ENCODE results near the gene IL17RD. TPM values are rescaled to one million over a fixed set of nuclear protein-coding genes. Genes with fewer than 3 reads are reported as not detected.
A peak's percentile ranks its signal among the peaks of the same experiment; 100 is the strongest.

Gene IL17RD
- 0.07 and 0.09 TPM in 2 replicates for total RNA-seq

DNA sequence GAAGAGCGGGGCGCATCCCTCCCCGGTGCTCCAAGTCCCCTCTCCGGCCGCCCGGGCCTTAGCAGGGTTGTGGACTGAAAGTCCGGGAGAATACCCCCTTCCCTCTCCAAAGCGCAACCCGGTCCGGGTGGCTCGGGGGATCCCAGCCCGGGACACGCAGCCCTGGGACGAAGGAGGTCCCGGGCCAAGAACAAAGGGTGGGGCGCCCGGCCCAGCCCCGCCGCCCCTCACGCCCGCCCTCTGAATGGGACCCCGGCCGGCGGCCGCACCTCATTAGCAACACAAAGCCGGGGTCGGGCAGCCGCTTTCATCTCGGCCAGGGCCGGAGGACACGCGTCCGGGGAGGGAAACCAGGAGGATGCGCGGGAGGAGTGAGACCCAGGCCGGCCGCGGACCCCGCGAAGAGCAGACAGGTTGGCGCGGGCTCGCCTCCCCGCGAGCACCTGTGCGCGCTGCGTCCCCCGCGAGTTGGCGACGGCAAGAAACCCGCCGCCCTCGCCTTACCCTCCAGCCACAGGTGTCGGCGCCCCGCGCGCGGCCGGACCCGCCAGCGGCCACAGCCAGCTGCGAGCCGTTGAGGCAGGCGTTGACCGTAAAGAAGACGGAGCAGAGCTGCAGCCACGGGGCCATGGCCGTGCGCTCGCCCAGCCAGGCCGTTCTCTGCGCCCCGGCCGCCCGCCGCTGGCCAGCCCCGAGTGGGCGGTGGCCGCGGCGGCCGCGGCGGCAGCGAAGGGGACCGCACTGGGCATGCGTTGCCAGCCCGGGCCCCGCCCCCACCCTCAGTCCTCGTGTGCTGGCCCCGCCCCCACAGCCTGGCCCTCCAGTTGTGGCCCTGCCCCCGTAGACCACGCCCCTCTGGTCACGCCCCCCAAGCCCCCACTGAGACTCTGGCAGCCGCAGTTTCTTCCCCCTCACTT is at the start of gene IL17RD:
IL17RD (minus strand) TSS at position 697 of the 917 bp plus-strand sequence; CDS start at position 630, 67 bp downstream.
- intact Hi-C loops (cut with micrococcal nuclease), result loop anchor here (5.0 kb wide), 1 partner anchor 62 kb away; the partner anchor contains the start of gene APPL1
- H3K27me3 Mint-ChIP-seq (ENCODE audit: low read depth), result peaks cover 75% of the 10 kb centered on the region

DNA sequence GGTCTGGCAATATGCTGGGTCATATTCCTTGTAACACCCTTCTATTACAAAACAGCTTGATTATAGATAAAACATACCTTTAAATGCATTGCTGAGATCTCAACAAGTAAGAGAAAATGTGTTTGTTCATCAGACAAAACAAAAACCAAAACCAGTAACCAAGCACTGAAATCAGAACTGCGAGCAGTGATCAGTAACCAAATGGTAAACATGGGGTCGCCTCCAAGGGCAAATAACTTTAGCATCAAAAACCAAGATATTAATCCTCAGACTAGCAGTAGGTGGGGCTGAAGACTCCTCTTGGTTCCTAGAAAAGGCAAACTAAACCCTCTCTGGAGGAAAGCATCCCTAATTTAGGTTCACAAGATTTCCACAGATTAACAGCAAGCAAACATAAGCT is 41.3 kb upstream of the IL17RD start:
- no peak overlapping the region for H3K27ac Mint-ChIP-seq
- intact Hi-C loops (cut with micrococcal nuclease), result no loop called here
- no peaks in the 10 kb centered on the region for H3K9me3 Mint-ChIP-seq
- no peak for DNase-seq (ENCODE audit: low spot score)
- no peak overlapping the region for H3K4me3 Mint-ChIP-seq (ENCODE audit: low read depth)
- no peaks in the 10 kb centered on the region for H3K36me3 Mint-ChIP-seq (ENCODE audit: low read depth)
- no peaks in the 10 kb centered on the region for H3K4me1 Mint-ChIP-seq (ENCODE audit: low read depth)
- no peaks in the 10 kb centered on the region for H3K27me3 Mint-ChIP-seq (ENCODE audit: low read depth)

More for the DNA sequence above, at the start of gene IL17RD:
- no peaks in the 10 kb centered on the region for H3K36me3 Mint-ChIP-seq (ENCODE audit: low read depth)
- H3K9me3 Mint-ChIP-seq, result no peaks in the 10 kb centered on the region
- peaks cover 9% of the 10 kb centered on the region for H3K4me1 Mint-ChIP-seq (ENCODE audit: low read depth)
- DNase-seq (ENCODE audit: low spot score), result peak; percentile 16
- H3K27ac Mint-ChIP-seq, result no peak within 1 kb of the TSS
- peak within 1 kb of the TSS; percentile 81 for H3K4me3 Mint-ChIP-seq (ENCODE audit: low read depth)

DNA sequence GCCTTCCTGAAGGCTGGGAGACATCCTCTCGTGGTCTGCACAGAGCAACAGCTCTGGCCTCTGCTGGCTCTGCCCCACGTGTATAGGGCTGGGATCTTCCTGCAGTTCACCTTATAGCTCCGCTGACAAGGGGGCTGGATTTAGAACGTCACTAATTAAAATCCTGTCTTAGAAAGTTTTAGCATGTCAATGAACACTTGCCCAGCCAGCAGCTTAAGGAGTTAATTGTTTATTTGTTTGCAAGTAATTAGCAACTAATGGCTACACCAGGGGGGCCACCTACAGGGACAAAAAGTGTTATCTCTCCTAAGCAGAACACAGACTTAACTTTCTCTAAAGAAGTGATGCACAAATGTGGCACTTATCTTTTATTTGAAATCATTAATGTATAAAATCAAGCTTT is 34.7 kb upstream of the IL17RD start, which contains the start of gene HESX1:
HESX1 (minus strand) TSS at position 84 of the 403 bp plus-strand sequence; CDS start at position 24, 60 bp downstream.
- no peak for DNase-seq (ENCODE audit: low spot score)
- no peaks in the 10 kb centered on the region for H3K36me3 Mint-ChIP-seq (ENCODE audit: low read depth)
- H3K9me3 Mint-ChIP-seq, result no peaks in the 10 kb centered on the region
- no peak within 1 kb of the TSS for H3K27ac Mint-ChIP-seq
- H3K4me1 Mint-ChIP-seq (ENCODE audit: low read depth), result no peaks in the 10 kb centered on the region
- H3K27me3 Mint-ChIP-seq (ENCODE audit: low read depth), result peaks cover 7% of the 10 kb centered on the region
- intact Hi-C loops (cut with micrococcal nuclease), result no loop called here
- no peak within 1 kb of the TSS for H3K4me3 Mint-ChIP-seq (ENCODE audit: low read depth)

DNA sequence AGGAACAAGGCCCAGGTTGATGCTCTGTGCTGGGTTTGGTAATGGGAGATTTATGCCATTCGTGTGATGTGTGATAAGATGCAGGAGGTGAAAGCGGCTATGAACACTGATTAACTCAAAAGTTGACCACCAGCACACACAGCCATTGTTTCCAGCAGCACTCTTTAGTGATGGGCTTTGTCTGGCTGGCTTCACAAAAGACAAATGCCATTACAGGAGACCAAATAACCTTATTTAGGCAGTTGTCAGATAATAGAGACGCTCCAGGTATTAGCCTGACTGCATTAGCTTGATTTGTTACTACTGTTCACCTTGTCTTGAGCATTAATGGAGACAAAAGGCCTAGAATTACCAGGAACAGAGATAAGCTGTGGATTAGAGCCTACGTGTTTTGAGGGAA is 29.5 kb upstream of the IL17RD start:
- Mint-ChIP-seq H3K27me3 (ENCODE audit: low read depth) (peaks cover 29% of the 10 kb centered on the region), H3K4me3 (ENCODE audit: low read depth) (no peak overlapping the region)

DNA sequence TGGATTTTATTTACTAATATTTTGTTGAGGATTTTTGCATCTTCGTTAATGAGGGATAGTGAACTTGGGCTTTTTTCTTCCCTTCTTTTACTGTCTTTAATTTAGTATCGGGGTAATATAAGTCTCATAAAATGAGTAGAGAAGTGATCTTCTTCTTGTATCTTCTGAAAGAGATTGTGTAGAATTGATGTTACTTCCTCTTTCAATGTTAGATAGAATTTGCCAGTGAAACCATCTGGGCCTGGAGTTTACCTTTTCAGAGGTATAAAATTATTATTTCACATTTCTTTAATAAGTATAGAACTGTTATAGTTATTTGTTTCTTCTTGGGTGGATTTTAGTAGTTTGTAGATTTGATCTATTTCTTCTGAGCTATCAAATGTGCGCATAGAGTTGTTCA is 26.9 kb upstream of the IL17RD start:
- Mint-ChIP-seq H3K9me3 (no peaks in the 10 kb centered on the region), H3K4me3 (ENCODE audit: low read depth) (no peak overlapping the region), H3K27me3 (ENCODE audit: low read depth) (peaks cover 24% of the 10 kb centered on the region), H3K36me3 (ENCODE audit: low read depth) (no peaks in the 10 kb centered on the region), H3K27ac (no peak overlapping the region), H3K4me1 (ENCODE audit: low read depth) (no peaks in the 10 kb centered on the region)
- DNase-seq (ENCODE audit: low spot score), result no peak
- intact Hi-C loops (cut with micrococcal nuclease), result no loop called here

More for the DNA sequence above, 29.5 kb upstream of the IL17RD start:
- H3K27ac Mint-ChIP-seq, result no peak overlapping the region
- no peak for DNase-seq (ENCODE audit: low spot score)
- H3K4me1 Mint-ChIP-seq (ENCODE audit: low read depth), result no peaks in the 10 kb centered on the region
- intact Hi-C loops (cut with micrococcal nuclease), result no loop called here
- H3K36me3 Mint-ChIP-seq (ENCODE audit: low read depth), result no peaks in the 10 kb centered on the region
- H3K9me3 Mint-ChIP-seq, result no peaks in the 10 kb centered on the region

DNA sequence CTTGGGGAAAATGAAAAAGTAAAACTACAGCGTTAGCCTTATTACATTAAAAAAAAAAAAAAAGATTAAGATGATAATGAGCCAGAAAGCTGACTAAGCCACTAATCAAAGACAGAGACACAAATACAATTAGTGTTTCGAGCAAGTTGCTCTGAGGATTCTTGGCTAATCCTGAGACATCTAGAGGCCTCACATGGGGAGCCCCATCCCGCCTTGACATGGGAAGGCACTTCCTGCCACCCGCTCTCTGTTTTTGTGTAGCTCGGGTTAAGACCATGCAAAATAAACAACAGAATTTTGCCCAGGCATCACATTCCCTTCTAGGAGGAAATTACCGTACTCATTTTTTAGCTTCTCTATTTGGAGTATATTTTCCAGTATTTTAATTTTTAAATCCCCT is 19.4 kb upstream of the IL17RD start:
- intact Hi-C loops (cut with micrococcal nuclease), result no loop called here
- Mint-ChIP-seq H3K9me3 (no peaks in the 10 kb centered on the region), H3K4me1 (ENCODE audit: low read depth) (no peaks in the 10 kb centered on the region), H3K27ac (no peak overlapping the region), H3K4me3 (ENCODE audit: low read depth) (no peak overlapping the region), H3K27me3 (ENCODE audit: low read depth) (peaks cover 7% of the 10 kb centered on the region), H3K36me3 (ENCODE audit: low read depth) (no peaks in the 10 kb centered on the region)
- no peak for DNase-seq (ENCODE audit: low spot score)

DNA sequence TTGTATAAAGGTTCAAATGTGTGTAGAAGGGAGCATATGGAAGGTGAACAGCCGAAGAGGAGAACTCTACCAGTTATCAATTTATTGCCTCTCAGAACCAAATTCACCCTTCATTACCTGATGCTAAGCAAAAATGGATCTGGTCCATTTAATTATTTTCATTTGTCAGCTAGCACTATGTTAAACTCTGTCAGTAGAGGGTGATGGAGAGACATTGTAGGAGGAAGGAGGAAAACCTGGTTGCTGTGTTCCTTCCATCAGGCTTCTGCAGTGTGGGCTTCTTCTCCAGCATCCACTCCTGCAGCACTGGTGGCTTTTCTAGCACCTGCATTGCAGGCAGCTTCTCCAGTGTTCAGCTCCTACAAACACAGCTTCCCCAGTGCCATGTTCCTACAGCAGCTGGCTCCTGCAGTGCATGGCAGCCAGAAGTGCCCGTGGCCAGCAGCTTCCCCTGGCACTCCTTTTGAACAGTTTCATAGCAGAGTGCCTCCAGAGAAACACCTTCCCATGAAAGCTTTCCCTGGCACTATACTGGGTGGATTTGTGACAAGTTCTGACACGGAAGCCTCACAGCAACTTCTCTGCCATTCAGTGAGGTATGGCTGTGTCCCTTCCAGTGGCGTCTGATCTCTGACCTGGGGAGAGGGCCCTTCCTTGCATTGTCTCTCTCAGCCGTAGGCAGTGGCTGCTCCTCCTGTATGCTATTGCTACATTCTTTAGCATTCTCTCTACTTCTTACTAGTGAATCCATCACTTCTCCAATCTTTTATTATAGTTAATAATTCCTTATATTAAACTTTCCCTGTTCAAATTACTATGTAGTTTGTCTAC is 14.6 kb upstream of the IL17RD start:
- H3K27ac Mint-ChIP-seq, result no peak overlapping the region
- intact Hi-C loops (cut with micrococcal nuclease), result no loop called here
- H3K4me1 Mint-ChIP-seq (ENCODE audit: low read depth), result no peaks in the 10 kb centered on the region
- H3K27me3 Mint-ChIP-seq (ENCODE audit: low read depth), result peaks cover 11% of the 10 kb centered on the region
- H3K4me3 Mint-ChIP-seq (ENCODE audit: low read depth), result no peak overlapping the region
- no peaks in the 10 kb centered on the region for H3K9me3 Mint-ChIP-seq
- DNase-seq (ENCODE audit: low spot score), result no peak
- H3K36me3 Mint-ChIP-seq (ENCODE audit: low read depth), result no peaks in the 10 kb centered on the region

DNA sequence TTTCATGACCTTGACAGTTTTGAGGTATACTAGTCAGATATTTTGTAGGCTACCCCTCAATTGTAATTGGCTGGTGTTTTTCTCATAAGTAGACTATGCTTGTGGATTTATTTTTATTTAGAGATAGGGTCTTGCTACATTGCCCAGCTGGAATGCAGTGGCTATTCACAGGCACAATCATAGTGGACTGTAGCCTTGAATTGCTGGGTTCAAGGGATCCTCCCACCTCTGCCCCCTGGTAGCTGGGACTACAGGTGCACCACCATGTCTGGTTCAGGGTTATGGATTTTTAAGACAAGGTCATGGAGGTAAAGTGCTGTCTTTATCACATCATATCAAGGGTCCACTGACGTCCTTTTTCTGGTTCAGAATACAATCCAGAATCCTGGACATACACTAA is 10.9 kb upstream of the IL17RD start:
- Mint-ChIP-seq H3K4me1 (ENCODE audit: low read depth) (no peaks in the 10 kb centered on the region), H3K9me3 (no peaks in the 10 kb centered on the region), H3K36me3 (ENCODE audit: low read depth) (no peaks in the 10 kb centered on the region), H3K4me3 (ENCODE audit: low read depth) (no peak overlapping the region), H3K27ac (no peak overlapping the region), H3K27me3 (ENCODE audit: low read depth) (peaks cover 19% of the 10 kb centered on the region)
- DNase-seq (ENCODE audit: low spot score), result no peak
- intact Hi-C loops (cut with micrococcal nuclease), result no loop called here

DNA sequence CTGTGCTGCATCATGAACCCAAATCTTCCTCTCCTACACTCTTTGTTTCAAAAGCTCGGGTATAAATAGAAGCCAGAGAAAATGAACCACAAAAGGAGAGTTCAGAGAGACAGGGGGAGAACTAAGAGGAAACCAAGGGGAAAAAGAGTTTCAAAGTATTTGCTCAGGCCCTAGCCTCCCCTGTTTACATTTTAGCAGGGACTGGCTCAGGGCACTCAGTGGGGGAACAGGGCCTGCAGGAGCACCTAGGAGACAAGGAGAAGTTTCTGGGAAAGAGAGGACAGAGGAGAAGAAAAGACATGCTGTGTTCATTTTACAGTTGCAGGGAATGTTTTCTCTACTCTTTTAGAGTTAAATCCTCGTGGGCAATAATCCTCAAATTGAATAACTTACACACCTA is 8.5 kb upstream of the IL17RD start:
- Mint-ChIP-seq H3K4me3 (ENCODE audit: low read depth) (no peak overlapping the region), H3K4me1 (ENCODE audit: low read depth) (peaks cover 2% of the 10 kb centered on the region), H3K36me3 (ENCODE audit: low read depth) (no peaks in the 10 kb centered on the region), H3K27ac (no peak overlapping the region), H3K9me3 (no peaks in the 10 kb centered on the region), H3K27me3 (ENCODE audit: low read depth) (peaks cover 30% of the 10 kb centered on the region)
- DNase-seq (ENCODE audit: low spot score), result no peak
- intact Hi-C loops (cut with micrococcal nuclease), result loop anchor here (5.0 kb wide), 1 partner anchor 384 kb away; the partner anchor contains the start of gene PDE12

DNA sequence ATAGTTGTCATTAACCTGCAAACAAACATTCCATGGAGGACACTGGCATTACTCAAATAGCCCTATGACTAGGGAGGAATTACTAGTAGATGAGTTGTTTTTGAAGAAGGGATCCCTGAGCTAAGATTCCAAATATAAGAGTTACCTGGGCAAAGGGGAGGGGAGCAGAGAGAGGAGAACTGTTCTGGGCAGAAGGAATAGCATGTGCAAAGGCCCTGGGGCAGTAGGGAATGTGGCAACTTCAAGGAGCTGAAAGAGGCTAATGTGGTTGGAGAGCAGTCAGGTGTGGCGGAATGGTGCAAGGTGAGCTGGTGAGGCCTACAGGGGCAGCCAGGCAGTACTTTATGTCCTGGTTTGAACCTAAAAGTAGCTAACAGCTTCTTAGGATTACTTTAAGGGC is 5.8 kb upstream of the IL17RD start:
- no peak overlapping the region for H3K4me3 Mint-ChIP-seq (ENCODE audit: low read depth)

DNA sequence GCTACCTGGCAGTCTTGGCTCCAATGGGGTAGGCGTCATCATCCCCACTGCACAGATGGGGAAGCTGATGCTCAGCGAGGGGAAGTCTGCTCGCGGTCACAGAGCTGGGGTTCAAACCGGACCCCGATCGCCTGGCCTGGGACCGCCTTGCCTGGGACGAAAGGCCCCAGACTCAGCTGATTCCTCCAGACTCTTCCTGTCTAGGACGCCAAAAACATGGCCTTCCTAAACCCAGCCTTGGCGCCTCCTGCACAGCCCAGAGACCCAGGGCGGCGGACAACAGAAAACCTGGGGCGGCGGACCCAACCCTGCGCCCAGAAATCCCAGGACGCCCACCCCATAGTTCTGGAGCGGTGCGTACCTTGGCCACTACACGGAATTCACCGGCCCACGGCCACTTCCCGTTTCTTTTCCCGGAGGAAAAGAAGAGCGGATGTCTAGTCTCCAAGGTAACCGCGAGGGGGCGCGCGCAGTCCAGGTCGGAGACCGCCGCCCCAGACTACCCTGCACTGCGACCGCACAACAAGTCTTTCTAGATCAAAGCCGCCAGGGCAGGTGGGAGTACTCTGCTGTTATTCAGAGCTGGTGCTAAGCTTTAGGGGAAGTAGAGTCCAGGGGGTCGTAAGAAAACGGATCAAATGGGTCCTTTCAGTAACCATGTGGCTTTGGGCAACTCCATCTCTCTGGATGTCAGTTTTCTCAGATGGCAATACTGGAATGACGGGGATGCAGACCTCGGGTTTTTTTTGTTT is 4.9 kb upstream of the IL17RD start:
- intact Hi-C loops (cut with micrococcal nuclease), result loop anchor here (5.0 kb wide), 2 partner anchors 57 to 387 kb away; partner anchors contain the start of genes APPL1 and PDE12
- Mint-ChIP-seq H3K36me3 (ENCODE audit: low read depth) (no peaks in the 10 kb centered on the region), H3K4me1 (ENCODE audit: low read depth) (peaks cover 2% of the 10 kb centered on the region), H3K27me3 (ENCODE audit: low read depth) (peaks cover 56% of the 10 kb centered on the region), H3K27ac (no peak overlapping the region), H3K4me3 (ENCODE audit: low read depth) (peak overlapping the region; percentile 60), H3K9me3 (no peaks in the 10 kb centered on the region)
- DNase-seq (ENCODE audit: low spot score), result peak; percentile 40

More for the DNA sequence above, 5.8 kb upstream of the IL17RD start:
- H3K27ac Mint-ChIP-seq, result no peak overlapping the region
- no peaks in the 10 kb centered on the region for H3K9me3 Mint-ChIP-seq
- H3K4me1 Mint-ChIP-seq (ENCODE audit: low read depth), result peaks cover 2% of the 10 kb centered on the region
- peaks cover 51% of the 10 kb centered on the region for H3K27me3 Mint-ChIP-seq (ENCODE audit: low read depth)
- no peak for DNase-seq (ENCODE audit: low spot score)
- intact Hi-C loops (cut with micrococcal nuclease), result loop anchor here (5.0 kb wide), 1 partner anchor 386 kb away; the partner anchor contains the start of gene PDE12
- H3K36me3 Mint-ChIP-seq (ENCODE audit: low read depth), result no peaks in the 10 kb centered on the region

DNA sequence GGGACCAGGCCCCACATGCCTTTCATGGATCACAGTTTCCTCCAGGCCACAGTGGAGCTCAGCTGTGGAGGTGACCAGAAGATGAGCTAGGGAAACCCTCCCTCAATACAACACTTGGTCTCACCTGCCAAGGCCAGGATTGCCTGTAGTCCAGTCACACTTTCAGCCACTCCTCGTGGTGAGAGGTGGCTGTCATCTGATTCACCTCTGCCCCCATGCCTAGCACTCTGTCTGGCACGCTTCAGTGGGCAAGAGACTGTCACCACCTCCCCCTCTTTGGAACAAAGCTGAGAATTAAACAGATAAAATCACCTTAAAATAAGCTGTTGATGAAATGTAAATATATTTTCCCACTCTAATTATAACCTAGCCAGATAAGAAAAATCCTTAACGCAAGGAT is 4.0 kb upstream of the IL17RD start:
- intact Hi-C loops (cut with micrococcal nuclease), result loop anchor here (5.0 kb wide), 1 partner anchor 58 kb away; the partner anchor contains the start of gene APPL1
- Mint-ChIP-seq H3K27ac (no peak overlapping the region), H3K27me3 (ENCODE audit: low read depth) (peaks cover 57% of the 10 kb centered on the region), H3K9me3 (no peaks in the 10 kb centered on the region), H3K4me3 (ENCODE audit: low read depth) (peak overlapping the region; percentile 56), H3K4me1 (ENCODE audit: low read depth) (peaks cover 5% of the 10 kb centered on the region), H3K36me3 (ENCODE audit: low read depth) (no peaks in the 10 kb centered on the region)
- no peak for DNase-seq (ENCODE audit: low spot score)

Measured in activated T-helper 2 cell treated with anti-CD3 and anti-CD28 coated beads, Interferon-gamma antibody, Interleukin-2, Interleukin-4, amounts not matched to agents 10 μg/mL and 5 μg/mL and 100 μg/mL, durations not matched to agents 14 hours and 24 hours and 36 hours (primary cell).